T-helper 22 cell (primary cell): ENCODE measurements around the gene CHRM1.
"Not testable (repeated sequence)": the region's sequence is repeated elsewhere in the genome, so short reads cannot be mapped to it uniquely, and the experiment has no call there.

Source experiments
- DNase-seq: peaks from one replicate; pipeline ENCODE4 v3.0.0-alpha.2; 2020; ENCODE audit warnings: low read depth

The CHRM1 gene

DNA sequence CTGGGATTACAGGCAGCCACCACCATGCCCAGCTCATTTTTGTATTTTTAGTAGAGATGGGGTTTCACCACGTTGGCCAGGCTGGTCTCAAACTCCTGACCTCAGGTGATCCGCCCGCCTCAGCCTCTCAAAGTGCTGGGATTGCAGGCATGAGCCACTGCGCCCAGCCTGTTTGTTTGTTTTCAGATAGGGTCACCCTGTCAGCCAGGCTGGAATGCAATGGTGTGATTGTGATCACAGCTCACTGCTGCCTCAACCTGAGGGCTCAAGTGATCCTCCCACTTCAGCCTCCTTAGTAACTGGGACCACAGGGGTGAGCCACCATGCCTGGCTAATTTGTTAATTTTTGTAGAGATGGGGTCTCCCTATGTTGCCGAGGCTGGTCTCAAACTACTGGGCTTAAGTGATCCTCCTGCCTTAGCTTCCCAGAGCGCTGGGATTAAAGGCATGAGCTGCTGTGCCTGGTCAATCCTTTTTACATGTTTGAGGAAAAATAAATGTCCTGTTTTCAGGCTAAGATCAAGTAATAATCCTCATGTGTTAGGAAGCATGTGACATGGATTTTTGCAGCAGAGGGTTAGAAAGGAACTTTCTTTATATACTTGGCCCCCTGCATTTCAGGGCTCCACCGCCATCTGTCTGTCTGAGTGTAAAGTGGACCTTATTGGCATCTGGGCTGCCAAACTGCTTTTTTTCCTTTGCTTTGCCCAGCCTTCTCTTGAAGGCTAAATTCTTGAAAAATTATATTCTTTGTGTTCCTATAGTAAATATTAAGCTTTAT is 45.3 kb downstream of the CHRM1 start:
- DNase-seq: no peak

GRCh38 chr11:62874851-62875250 is 46.3 kb downstream of the CHRM1 start:
- no peak for DNase-seq

DNA sequence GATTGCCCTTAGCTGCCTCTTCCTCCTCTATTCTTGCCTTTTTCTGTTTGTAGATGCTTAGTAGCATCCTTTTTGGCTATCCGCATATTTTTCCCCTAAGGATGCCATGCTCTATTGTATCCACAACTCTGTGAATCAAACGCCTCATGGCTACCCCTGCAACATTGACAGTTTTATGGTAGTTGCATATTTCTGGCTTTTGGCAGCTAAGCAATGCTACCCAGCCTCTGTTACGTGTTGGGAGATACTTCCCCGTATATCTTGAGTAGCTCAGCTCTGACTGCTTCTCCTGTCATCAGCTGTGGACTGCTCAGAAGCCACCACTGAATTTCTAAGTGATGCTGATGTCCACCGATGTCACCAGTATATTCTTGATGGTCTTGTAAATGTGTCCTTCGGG is 55.5 kb downstream of the CHRM1 start:
- DNase-seq: no peak

GRCh38 chr11:62863687-62864335 is 57.4 kb downstream of the CHRM1 start:
- no peak for DNase-seq

GRCh38 chr11:62861564-62862192 is 59.5 kb downstream of the CHRM1 start:
- not testable (repeated sequence) for DNase-seq

GRCh38 chr11:62860835-62861563 is 60.2 kb downstream of the CHRM1 start:
- DNase-seq: no peak

- not testable (repeated sequence) for DNase-seq
Measured at GRCh38 chr11:62859281-62859703, 61.9 kb downstream of the CHRM1 start.
